HepG2 (cell line): ENCODE data around the gene COL8A2. TPM values are rescaled to one million over a fixed set of nuclear protein-coding genes. Genes with fewer than 3 reads are reported as not detected.
A peak's percentile ranks its signal among the peaks of the same experiment; 100 is the strongest.

Experiments
- ATF1 ChIP-seq: IDR thresholded peaks from 2 replicates; pipeline ENCODE4 v1.6.1; 2016; ENCODE audit warnings: mild to moderate bottlenecking, control low read depth
- CENPX ChIP-seq: sonication (generic); formaldehyde crosslinking; IDR thresholded peaks from 2 replicates; pipeline ENCODE4 v1.9.0; 2021; ENCODE audit warnings: mild to moderate bottlenecking, missing genetic modification reagents, moderate library complexity
- KLF11 ChIP-seq: IDR thresholded peaks from 2 replicates; pipeline ENCODE4 v1.6.1; 2016; ENCODE audit warnings: missing compliant biosample characterization
- RBAK ChIP-seq: sonication (generic); formaldehyde crosslinking; IDR thresholded peaks from 2 replicates; pipeline ENCODE4 v1.5.1; 2020; ENCODE audit warnings: mild to moderate bottlenecking, missing genetic modification reagents
- SRF ChIP-seq: IDR thresholded peaks from 2 replicates; pipeline ENCODE4 v1.6.1; 2011; ENCODE audit warnings: mild to moderate bottlenecking, low read depth, low read length, moderate library complexity
- SRSF4 ChIP-seq: fragments of 200-400 bp; formaldehyde crosslinking; IDR thresholded peaks from one replicate; pipeline ENCODE4 v1.6.1; 2018; ENCODE audit warnings: mild to moderate bottlenecking, low read depth, low read length, moderate library complexity; ENCODE audit not compliant: poor library complexity, severe bottlenecking
- ZC3H13 ChIP-seq: sonication (generic); formaldehyde crosslinking; IDR thresholded peaks from 2 replicates; pipeline ENCODE4 v1.8.1; 2023; ENCODE audit warnings: mild to moderate bottlenecking, missing genetic modification reagents, moderate library complexity
- ZNF33B ChIP-seq: sonication (generic); formaldehyde crosslinking; IDR thresholded peaks from 2 replicates; pipeline ENCODE4 v1.5.1; 2020; ENCODE audit warnings: mild to moderate bottlenecking, missing genetic modification reagents
- ZNF383 ChIP-seq: sonication (generic); formaldehyde crosslinking; IDR thresholded peaks from 2 replicates; pipeline ENCODE4 v1.4.0; 2020; ENCODE audit warnings: missing genetic modification reagents, mild to moderate bottlenecking, borderline replicate concordance
- ZNF891 ChIP-seq: sonication (generic); formaldehyde crosslinking; IDR thresholded peaks from 2 replicates; pipeline ENCODE4 v1.5.0; 2020; ENCODE audit warnings: mild to moderate bottlenecking, missing genetic modification reagents
- polyA plus RNA-seq, 8 experiments: library from polyadenylated mRNA; depleted of rRNA in 3 of 8; stranded (reverse) in 7 of 8; unstranded in 1 of 8; fragments of >200 nt; fragmentation: Illumina TruSeq in 4 of 8; extraction: Trizol in 4 of 8; gene quantifications; 2 replicates each; pipeline versions ENCODE4 v1.2.1 to v1.2.3, GENCODE V29; 2011 to 2016; ENCODE audit warnings: low read depth in 4 of 8, missing spikeins in 1 of 8, mixed read lengths in 1 of 8; ENCODE audit not compliant: insufficient read depth in 1 of 8
- total RNA-seq, 5 experiments: library from RNA; depleted of rRNA; stranded (reverse); fragments of >200 nt; fragmentation: Illumina TruSeq; extraction: Trizol; gene quantifications; 2 replicates each; pipeline ENCODE4 v1.2.3, GENCODE V29; 2016; ENCODE audit warnings: low read depth in 1 of 5
- TF ChIP-seq, protein P1 (sequence below): sonication (generic); formaldehyde crosslinking; conservative IDR thresholded peaks from 2 replicates; pipeline ENCODE4 v1.4.0; 2020; ENCODE audit warnings: mild to moderate bottlenecking, missing genetic modification reagents, moderate library complexity
- TF ChIP-seq, protein P2 (sequence below): sonication (generic); formaldehyde crosslinking; IDR thresholded peaks from 2 replicates; pipeline ENCODE4 v1.4.0; 2020; ENCODE audit warnings: mild to moderate bottlenecking, missing genetic modification reagents
- TF ChIP-seq, protein P3 (sequence below): sonication (generic); formaldehyde crosslinking; IDR thresholded peaks from 2 replicates; pipeline ENCODE4 v1.8.1; 2023; ENCODE audit warnings: mild to moderate bottlenecking, moderate library complexity, missing genetic modification reagents
- TF ChIP-seq, protein P4 (sequence below), 2 experiments: sonication (generic) in 1 of 2; formaldehyde crosslinking in 1 of 2; IDR thresholded peaks; 2 replicates each; pipeline versions ENCODE4 v1.4.0 to v1.6.1; 2016 to 2020; ENCODE audit warnings: borderline replicate concordance in 1 of 2, low read depth in 1 of 2, mild to moderate bottlenecking in 1 of 2, missing genetic modification reagents in 1 of 2

Gene COL8A2
- total and polyA plus RNA-seq, 2 of the 13 experiments (the other 11 are each of a cell fraction or from before 2014, with no cell fraction given), result 0.13 to 0.24 TPM

GRCh38 chr1:36155408-36156328, 30.6 kb upstream of the COL8A2 start, which contains the start of gene MAP7D1 (continued):
- TF ChIP-seq, protein P1, sequence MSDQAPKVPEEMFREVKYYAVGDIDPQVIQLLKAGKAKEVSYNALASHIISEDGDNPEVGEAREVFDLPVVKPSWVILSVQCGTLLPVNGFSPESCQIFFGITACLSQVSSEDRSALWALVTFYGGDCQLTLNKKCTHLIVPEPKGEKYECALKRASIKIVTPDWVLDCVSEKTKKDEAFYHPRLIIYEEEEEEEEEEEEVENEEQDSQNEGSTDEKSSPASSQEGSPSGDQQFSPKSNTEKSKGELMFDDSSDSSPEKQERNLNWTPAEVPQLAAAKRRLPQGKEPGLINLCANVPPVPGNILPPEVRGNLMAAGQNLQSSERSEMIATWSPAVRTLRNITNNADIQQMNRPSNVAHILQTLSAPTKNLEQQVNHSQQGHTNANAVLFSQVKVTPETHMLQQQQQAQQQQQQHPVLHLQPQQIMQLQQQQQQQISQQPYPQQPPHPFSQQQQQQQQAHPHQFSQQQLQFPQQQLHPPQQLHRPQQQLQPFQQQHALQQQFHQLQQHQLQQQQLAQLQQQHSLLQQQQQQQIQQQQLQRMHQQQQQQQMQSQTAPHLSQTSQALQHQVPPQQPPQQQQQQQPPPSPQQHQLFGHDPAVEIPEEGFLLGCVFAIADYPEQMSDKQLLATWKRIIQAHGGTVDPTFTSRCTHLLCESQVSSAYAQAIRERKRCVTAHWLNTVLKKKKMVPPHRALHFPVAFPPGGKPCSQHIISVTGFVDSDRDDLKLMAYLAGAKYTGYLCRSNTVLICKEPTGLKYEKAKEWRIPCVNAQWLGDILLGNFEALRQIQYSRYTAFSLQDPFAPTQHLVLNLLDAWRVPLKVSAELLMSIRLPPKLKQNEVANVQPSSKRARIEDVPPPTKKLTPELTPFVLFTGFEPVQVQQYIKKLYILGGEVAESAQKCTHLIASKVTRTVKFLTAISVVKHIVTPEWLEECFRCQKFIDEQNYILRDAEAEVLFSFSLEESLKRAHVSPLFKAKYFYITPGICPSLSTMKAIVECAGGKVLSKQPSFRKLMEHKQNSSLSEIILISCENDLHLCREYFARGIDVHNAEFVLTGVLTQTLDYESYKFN (CRISPR knock-in tag), result no peak
- TF ChIP-seq SRF, result no peak
- no peak for TF ChIP-seq RBAK (CRISPR knock-in tag)
- TF ChIP-seq, protein P2, sequence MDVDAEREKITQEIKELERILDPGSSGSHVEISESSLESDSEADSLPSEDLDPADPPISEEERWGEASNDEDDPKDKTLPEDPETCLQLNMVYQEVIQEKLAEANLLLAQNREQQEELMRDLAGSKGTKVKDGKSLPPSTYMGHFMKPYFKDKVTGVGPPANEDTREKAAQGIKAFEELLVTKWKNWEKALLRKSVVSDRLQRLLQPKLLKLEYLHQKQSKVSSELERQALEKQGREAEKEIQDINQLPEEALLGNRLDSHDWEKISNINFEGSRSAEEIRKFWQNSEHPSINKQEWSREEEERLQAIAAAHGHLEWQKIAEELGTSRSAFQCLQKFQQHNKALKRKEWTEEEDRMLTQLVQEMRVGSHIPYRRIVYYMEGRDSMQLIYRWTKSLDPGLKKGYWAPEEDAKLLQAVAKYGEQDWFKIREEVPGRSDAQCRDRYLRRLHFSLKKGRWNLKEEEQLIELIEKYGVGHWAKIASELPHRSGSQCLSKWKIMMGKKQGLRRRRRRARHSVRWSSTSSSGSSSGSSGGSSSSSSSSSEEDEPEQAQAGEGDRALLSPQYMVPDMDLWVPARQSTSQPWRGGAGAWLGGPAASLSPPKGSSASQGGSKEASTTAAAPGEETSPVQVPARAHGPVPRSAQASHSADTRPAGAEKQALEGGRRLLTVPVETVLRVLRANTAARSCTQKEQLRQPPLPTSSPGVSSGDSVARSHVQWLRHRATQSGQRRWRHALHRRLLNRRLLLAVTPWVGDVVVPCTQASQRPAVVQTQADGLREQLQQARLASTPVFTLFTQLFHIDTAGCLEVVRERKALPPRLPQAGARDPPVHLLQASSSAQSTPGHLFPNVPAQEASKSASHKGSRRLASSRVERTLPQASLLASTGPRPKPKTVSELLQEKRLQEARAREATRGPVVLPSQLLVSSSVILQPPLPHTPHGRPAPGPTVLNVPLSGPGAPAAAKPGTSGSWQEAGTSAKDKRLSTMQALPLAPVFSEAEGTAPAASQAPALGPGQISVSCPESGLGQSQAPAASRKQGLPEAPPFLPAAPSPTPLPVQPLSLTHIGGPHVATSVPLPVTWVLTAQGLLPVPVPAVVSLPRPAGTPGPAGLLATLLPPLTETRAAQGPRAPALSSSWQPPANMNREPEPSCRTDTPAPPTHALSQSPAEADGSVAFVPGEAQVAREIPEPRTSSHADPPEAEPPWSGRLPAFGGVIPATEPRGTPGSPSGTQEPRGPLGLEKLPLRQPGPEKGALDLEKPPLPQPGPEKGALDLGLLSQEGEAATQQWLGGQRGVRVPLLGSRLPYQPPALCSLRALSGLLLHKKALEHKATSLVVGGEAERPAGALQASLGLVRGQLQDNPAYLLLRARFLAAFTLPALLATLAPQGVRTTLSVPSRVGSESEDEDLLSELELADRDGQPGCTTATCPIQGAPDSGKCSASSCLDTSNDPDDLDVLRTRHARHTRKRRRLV, result no peak
- TF ChIP-seq ZNF33B (CRISPR knock-in tag), result no peak
- no peak for TF ChIP-seq SRSF4
- TF ChIP-seq, protein P3, sequence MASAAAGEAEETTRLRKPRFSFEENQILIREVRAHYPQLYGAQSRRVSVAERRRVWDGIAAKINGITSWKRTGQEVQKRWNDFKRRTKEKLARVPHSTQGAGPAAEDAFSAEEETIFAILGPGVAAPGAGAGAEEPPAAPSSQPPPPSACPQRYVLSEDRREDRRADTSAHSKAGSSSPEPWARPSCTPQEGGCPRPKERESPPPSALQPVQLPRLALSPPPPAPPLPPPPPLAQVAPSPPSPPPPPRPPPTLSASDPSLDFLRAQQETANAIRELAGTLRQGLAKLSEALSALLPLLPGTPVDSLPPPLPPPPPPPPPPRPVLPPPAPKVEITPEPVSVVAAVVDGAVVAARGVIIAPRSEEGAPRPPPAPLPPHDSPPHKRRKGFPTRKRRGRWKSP, result no peak
- TF ChIP-seq ZNF383 (CRISPR knock-in tag), result no peak
- TF ChIP-seq ATF1 (CRISPR knock-in tag), result no peak
- TF ChIP-seq KLF11 (CRISPR knock-in tag), result no peak
- TF ChIP-seq ZC3H13 (CRISPR knock-in tag), result no peak
- no peak for TF ChIP-seq CENPX
- TF ChIP-seq ZNF891 (CRISPR knock-in tag), result no peak
- TF ChIP-seq, protein P4, sequence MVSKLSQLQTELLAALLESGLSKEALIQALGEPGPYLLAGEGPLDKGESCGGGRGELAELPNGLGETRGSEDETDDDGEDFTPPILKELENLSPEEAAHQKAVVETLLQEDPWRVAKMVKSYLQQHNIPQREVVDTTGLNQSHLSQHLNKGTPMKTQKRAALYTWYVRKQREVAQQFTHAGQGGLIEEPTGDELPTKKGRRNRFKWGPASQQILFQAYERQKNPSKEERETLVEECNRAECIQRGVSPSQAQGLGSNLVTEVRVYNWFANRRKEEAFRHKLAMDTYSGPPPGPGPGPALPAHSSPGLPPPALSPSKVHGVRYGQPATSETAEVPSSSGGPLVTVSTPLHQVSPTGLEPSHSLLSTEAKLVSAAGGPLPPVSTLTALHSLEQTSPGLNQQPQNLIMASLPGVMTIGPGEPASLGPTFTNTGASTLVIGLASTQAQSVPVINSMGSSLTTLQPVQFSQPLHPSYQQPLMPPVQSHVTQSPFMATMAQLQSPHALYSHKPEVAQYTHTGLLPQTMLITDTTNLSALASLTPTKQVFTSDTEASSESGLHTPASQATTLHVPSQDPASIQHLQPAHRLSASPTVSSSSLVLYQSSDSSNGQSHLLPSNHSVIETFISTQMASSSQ (IDR thresholded peaks at IDR 0.05; ENCODE audit: low read depth), result no peak
- TF ChIP-seq, protein P4 (CRISPR knock-in tag; IDR thresholded peaks at IDR 0.05; ENCODE audit: borderline replicate concordance), result peak; percentile 12; the same call in 1 of the 2 replicates
